GM23338 (cell line): ENCODE measurements around the gene CA5B. TPM values are rescaled to one million over a fixed set of nuclear protein-coding genes. Genes with fewer than 3 reads are reported as not detected.

ENCODE experiments used
- ATAC-seq: fragments of 200-7000 bp; cut with Tn5 transposase; 3 replicates; pipeline ENCODE4 v1.9.1; 2020
- DNase-seq: peaks from one replicate; pipeline ENCODE4 v3.0.0-alpha.2; 2015; ENCODE audit warnings: low spot score
- H2AFZ ChIP-seq: fragments of 200-600 bp; sonication (generic); 2 replicates; pipeline ENCODE4 v1.8.0; 2016; ENCODE audit warnings: antibody characterized with exemption, mild to moderate bottlenecking, moderate library complexity
- H3F3A ChIP-seq: fragments of 200-600 bp; sonication (generic); replicated peaks from 2 replicates; pipeline ENCODE4 v1.8.0; 2017; ENCODE audit warnings: antibody characterized with exemption, mixed run types, low read depth
- H3K27ac ChIP-seq: fragments of 200-600 bp; sonication (generic); 2 replicates; pipeline ENCODE4 v1.6.1; 2016; ENCODE audit warnings: low read depth
- H3K27me3 ChIP-seq: fragments of 200-600 bp; sonication (generic); 2 replicates; pipeline ENCODE4 v1.8.0; 2016; ENCODE audit warnings: mild to moderate bottlenecking, mixed run types, moderate library complexity; ENCODE audit not compliant: insufficient read depth
- H3K36me3 ChIP-seq: fragments of 200-600 bp; sonication (generic); 2 replicates; pipeline ENCODE4 v1.8.0; 2016; ENCODE audit warnings: mild to moderate bottlenecking; ENCODE audit not compliant: insufficient read depth
- H3K4me1 ChIP-seq: fragments of 200-600 bp; sonication (generic); 2 replicates; pipeline ENCODE4 v1.8.0; 2016; ENCODE audit warnings: mild to moderate bottlenecking, moderate library complexity; ENCODE audit not compliant: insufficient read depth
- H3K4me2 ChIP-seq: fragments of 200-600 bp; sonication (generic); 2 replicates; pipeline ENCODE4 v1.7.1; 2017; ENCODE audit warnings: mixed run types
- H3K4me3 ChIP-seq: fragments of 200-600 bp; sonication (generic); 2 replicates; pipeline ENCODE4 v1.6.1; 2016; ENCODE audit warnings: mixed run types
- H3K79me2 ChIP-seq: fragments of 200-600 bp; sonication (generic); replicated peaks from 2 replicates; pipeline ENCODE4 v1.8.0; 2017; ENCODE audit warnings: mild to moderate bottlenecking; ENCODE audit not compliant: insufficient read depth
- H3K9me2 ChIP-seq: fragments of 200-600 bp; sonication (generic); 2 replicates; pipeline ENCODE4 v1.8.0; 2017; ENCODE audit not compliant: insufficient read depth
- H4K20me1 ChIP-seq: fragments of 200-600 bp; sonication (generic); replicated peaks from 2 replicates; pipeline ENCODE4 v1.8.0; 2017; ENCODE audit warnings: mild to moderate bottlenecking; ENCODE audit not compliant: insufficient read depth
- H3K27ac Mint-ChIP-seq: 2 replicates; pipeline ENCODE4 v1.8.0; 2020; ENCODE audit warnings: inconsistent platforms, mild to moderate bottlenecking, moderate library complexity, mixed read lengths
- H3K27me3 Mint-ChIP-seq: 3 replicates; pipeline ENCODE4 v1.8.0; 2022; ENCODE audit warnings: low read depth, mild to moderate bottlenecking, moderate library complexity, mixed read lengths, inconsistent platforms; ENCODE audit not compliant: insufficient read depth, poor library complexity
- H3K36me3 Mint-ChIP-seq: 3 replicates; pipeline ENCODE4 v1.8.0; 2021; ENCODE audit warnings: low read depth, mild to moderate bottlenecking, inconsistent platforms, moderate library complexity, mixed read lengths
- H3K4me1 Mint-ChIP-seq: 3 replicates; pipeline ENCODE4 v1.8.0; 2020; ENCODE audit warnings: mild to moderate bottlenecking, inconsistent platforms, mixed read lengths
- H3K4me3 Mint-ChIP-seq: 3 replicates; pipeline ENCODE4 v1.8.0; 2021; ENCODE audit warnings: moderate library complexity, mild to moderate bottlenecking, inconsistent platforms, mixed read lengths
- H3K9me3 Mint-ChIP-seq: 3 replicates; pipeline ENCODE4 v1.8.0; 2020; ENCODE audit warnings: moderate library complexity, mild to moderate bottlenecking, inconsistent platforms, mixed read lengths
- CREB1 ChIP-seq: fragments of 250-450 bp; sonication (Bioruptor Pico); IDR thresholded peaks from 2 replicates; pipeline ENCODE4 v1.5.0; 2020; ENCODE audit warnings: low read depth, mild to moderate bottlenecking, moderate library complexity
- EZH2 ChIP-seq: fragments of 200-600 bp; sonication (generic); IDR thresholded peaks from one replicate; pipeline ENCODE4 v1.8.0; 2017; ENCODE audit warnings: antibody characterized with exemption, mild to moderate bottlenecking, low read depth; ENCODE audit not compliant: unreplicated experiment
- EZH2phosphoT487 ChIP-seq: fragments of 200-600 bp; sonication (generic); IDR thresholded peaks from one replicate; pipeline ENCODE4 v1.8.1; 2018; ENCODE audit warnings: antibody characterized with exemption; ENCODE audit not compliant: unreplicated experiment
- JUNB ChIP-seq: IDR thresholded peaks from one replicate; pipeline ENCODE4 v1.6.1; 2016; ENCODE audit warnings: antibody characterized with exemption; ENCODE audit not compliant: unreplicated experiment
- NANOG ChIP-seq: IDR thresholded peaks from 2 replicates; pipeline ENCODE4 v1.6.1; 2016; ENCODE audit warnings: antibody characterized with exemption, borderline replicate concordance
- POLR2AphosphoS5 ChIP-seq: IDR thresholded peaks from 2 replicates; pipeline ENCODE4 v1.6.1; 2016; ENCODE audit warnings: antibody characterized with exemption, low read depth
- STAT1 ChIP-seq: IDR thresholded peaks from one replicate; pipeline ENCODE4 v1.6.1; 2016; ENCODE audit warnings: antibody characterized with exemption; ENCODE audit not compliant: unreplicated experiment
- ZNF114 ChIP-seq: fragments of 250-450 bp; sonication (Bioruptor Pico); IDR thresholded peaks from 2 replicates; pipeline ENCODE4 v1.5.0; 2020; ENCODE audit warnings: mild to moderate bottlenecking, moderate library complexity
- ZNF331 ChIP-seq: fragments of 250-450 bp; sonication (Bioruptor Pico); IDR thresholded peaks from 2 replicates; pipeline ENCODE4 v1.5.0; 2020; ENCODE audit warnings: low read depth, mild to moderate bottlenecking, moderate library complexity
- polyA plus RNA-seq: library from polyadenylated mRNA; unstranded; fragments of >200 nt; fragmentation: Nextera tagmentation; extraction: Ambion mirVana; gene quantifications from 2 replicates; pipeline ENCODE4 v1.2.1, GENCODE V29; 2016
- total RNA-seq: library from RNA; depleted of rRNA; stranded (reverse); fragments of >200 nt; shearing (Covaris generic); gene quantifications from 2 replicates; pipeline ENCODE4 v1.2.3, GENCODE V29; 2014
- TF ChIP-seq, protein P1 (sequence below): IDR thresholded peaks from one replicate; pipeline ENCODE4 v1.6.1; 2018; ENCODE audit warnings: antibody characterized with exemption; ENCODE audit not compliant: unreplicated experiment
- TF ChIP-seq, protein P2 (sequence below): fragments of 250-450 bp; sonication (Bioruptor Pico); IDR thresholded peaks from 2 replicates; pipeline ENCODE4 v1.5.0; 2020; ENCODE audit warnings: mild to moderate bottlenecking, moderate library complexity
- TF ChIP-seq, protein P3 (sequence below): IDR thresholded peaks from 2 replicates; pipeline ENCODE4 v1.6.1; 2016; ENCODE audit warnings: antibody characterized with exemption
- TF ChIP-seq, protein P4 (sequence below), 2 experiments: fragments of 200-600 bp in 1 of 2; sonication (generic) in 1 of 2; conservative IDR thresholded peaks; 2 replicates each; pipeline versions ENCODE4 v1.5.1 to v1.6.1; 2016 to 2017; ENCODE audit warnings: antibody characterized with exemption in 2 of 2, low read depth in 2 of 2, mild to moderate bottlenecking in 2 of 2, moderate library complexity in 1 of 2

CA5B gene
- total and polyA plus RNA-seq, 2 experiments from 2014 or later: 4.8 to 6.1 TPM

- Histone ChIP-seq H3K27me3 (no peaks in the 10 kb centered on the region), H3K9me2 (no peaks in the 10 kb centered on the region), H3F3A (no peaks in the 10 kb centered on the region), H3K4me1 (peaks cover 14% of the 10 kb centered on the region; the same call in 1 of the 2 replicates), H3K4me3 (no peak overlapping the region), H3K36me3 (no peaks in the 10 kb centered on the region), H3K27ac (0 out of 2 replicates have a peak overlapping the region, but pooled peaks have one; percentile 63), H2AFZ (no peak overlapping the region), H3K79me2 (peaks cover 19% of the 10 kb centered on the region), H4K20me1 (0 out of 2 replicates have a peak, but pooled peaks cover 6% of the 10 kb centered on the region), H3K4me2 (no peak overlapping the region)
- Mint-ChIP-seq H3K27ac (no peak overlapping the region; the same call in 1 of the 2 replicates), H3K9me3 (no peaks in the 10 kb centered on the region), H3K4me1 (peaks cover 27% of the 10 kb centered on the region), H3K4me3 (no peak overlapping the region), H3K36me3 (peaks cover 17% of the 10 kb centered on the region; the same call in 2 of the 3 replicates), H3K27me3 (peaks cover 2% of the 10 kb centered on the region)
- TF ChIP-seq, protein P1, sequence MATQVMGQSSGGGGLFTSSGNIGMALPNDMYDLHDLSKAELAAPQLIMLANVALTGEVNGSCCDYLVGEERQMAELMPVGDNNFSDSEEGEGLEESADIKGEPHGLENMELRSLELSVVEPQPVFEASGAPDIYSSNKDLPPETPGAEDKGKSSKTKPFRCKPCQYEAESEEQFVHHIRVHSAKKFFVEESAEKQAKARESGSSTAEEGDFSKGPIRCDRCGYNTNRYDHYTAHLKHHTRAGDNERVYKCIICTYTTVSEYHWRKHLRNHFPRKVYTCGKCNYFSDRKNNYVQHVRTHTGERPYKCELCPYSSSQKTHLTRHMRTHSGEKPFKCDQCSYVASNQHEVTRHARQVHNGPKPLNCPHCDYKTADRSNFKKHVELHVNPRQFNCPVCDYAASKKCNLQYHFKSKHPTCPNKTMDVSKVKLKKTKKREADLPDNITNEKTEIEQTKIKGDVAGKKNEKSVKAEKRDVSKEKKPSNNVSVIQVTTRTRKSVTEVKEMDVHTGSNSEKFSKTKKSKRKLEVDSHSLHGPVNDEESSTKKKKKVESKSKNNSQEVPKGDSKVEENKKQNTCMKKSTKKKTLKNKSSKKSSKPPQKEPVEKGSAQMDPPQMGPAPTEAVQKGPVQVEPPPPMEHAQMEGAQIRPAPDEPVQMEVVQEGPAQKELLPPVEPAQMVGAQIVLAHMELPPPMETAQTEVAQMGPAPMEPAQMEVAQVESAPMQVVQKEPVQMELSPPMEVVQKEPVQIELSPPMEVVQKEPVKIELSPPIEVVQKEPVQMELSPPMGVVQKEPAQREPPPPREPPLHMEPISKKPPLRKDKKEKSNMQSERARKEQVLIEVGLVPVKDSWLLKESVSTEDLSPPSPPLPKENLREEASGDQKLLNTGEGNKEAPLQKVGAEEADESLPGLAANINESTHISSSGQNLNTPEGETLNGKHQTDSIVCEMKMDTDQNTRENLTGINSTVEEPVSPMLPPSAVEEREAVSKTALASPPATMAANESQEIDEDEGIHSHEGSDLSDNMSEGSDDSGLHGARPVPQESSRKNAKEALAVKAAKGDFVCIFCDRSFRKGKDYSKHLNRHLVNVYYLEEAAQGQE: no peak
- TF ChIP-seq NANOG: no peak
- TF ChIP-seq, protein P2, sequence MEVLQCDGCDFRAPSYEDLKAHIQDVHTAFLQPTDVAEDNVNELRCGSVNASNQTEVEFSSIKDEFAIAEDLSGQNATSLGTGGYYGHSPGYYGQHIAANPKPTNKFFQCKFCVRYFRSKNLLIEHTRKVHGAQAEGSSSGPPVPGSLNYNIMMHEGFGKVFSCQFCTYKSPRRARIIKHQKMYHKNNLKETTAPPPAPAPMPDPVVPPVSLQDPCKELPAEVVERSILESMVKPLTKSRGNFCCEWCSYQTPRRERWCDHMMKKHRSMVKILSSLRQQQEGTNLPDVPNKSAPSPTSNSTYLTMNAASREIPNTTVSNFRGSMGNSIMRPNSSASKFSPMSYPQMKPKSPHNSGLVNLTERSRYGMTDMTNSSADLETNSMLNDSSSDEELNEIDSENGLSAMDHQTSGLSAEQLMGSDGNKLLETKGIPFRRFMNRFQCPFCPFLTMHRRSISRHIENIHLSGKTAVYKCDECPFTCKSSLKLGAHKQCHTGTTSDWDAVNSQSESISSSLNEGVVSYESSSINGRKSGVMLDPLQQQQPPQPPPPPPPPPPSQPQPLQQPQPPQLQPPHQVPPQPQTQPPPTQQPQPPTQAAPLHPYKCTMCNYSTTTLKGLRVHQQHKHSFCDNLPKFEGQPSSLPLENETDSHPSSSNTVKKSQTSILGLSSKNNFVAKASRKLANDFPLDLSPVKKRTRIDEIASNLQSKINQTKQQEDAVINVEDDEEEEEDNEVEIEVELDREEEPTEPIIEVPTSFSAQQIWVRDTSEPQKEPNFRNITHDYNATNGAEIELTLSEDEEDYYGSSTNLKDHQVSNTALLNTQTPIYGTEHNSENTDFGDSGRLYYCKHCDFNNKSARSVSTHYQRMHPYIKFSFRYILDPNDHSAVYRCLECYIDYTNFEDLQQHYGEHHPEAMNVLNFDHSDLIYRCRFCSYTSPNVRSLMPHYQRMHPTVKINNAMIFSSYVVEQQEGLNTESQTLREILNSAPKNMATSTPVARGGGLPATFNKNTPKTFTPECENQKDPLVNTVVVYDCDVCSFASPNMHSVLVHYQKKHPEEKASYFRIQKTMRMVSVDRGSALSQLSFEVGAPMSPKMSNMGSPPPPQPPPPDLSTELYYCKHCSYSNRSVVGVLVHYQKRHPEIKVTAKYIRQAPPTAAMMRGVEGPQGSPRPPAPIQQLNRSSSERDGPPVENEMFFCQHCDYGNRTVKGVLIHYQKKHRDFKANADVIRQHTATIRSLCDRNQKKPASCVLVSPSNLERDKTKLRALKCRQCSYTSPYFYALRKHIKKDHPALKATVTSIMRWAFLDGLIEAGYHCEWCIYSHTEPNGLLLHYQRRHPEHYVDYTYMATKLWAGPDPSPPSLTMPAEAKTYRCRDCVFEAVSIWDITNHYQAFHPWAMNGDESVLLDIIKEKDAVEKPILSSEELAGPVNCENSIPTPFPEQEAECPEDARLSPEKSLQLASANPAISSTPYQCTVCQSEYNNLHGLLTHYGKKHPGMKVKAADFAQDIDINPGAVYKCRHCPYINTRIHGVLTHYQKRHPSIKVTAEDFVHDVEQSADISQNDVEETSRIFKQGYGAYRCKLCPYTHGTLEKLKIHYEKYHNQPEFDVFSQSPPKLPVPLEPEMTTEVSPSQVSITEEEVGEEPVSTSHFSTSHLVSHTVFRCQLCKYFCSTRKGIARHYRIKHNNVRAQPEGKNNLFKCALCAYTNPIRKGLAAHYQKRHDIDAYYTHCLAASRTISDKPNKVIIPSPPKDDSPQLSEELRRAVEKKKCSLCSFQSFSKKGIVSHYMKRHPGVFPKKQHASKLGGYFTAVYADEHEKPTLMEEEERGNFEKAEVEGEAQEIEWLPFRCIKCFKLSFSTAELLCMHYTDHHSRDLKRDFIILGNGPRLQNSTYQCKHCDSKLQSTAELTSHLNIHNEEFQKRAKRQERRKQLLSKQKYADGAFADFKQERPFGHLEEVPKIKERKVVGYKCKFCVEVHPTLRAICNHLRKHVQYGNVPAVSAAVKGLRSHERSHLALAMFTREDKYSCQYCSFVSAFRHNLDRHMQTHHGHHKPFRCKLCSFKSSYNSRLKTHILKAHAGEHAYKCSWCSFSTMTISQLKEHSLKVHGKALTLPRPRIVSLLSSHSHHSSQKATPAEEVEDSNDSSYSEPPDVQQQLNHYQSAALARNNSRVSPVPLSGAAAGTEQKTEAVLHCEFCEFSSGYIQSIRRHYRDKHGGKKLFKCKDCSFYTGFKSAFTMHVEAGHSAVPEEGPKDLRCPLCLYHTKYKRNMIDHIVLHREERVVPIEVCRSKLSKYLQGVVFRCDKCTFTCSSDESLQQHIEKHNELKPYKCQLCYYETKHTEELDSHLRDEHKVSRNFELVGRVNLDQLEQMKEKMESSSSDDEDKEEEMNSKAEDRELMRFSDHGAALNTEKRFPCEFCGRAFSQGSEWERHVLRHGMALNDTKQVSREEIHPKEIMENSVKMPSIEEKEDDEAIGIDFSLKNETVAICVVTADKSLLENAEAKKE: no peak
- no peak for TF ChIP-seq JUNB
- TF ChIP-seq ZNF331 (CRISPR knock-in tag): no peak
- no peak for TF ChIP-seq STAT1
- TF ChIP-seq, protein P3, sequence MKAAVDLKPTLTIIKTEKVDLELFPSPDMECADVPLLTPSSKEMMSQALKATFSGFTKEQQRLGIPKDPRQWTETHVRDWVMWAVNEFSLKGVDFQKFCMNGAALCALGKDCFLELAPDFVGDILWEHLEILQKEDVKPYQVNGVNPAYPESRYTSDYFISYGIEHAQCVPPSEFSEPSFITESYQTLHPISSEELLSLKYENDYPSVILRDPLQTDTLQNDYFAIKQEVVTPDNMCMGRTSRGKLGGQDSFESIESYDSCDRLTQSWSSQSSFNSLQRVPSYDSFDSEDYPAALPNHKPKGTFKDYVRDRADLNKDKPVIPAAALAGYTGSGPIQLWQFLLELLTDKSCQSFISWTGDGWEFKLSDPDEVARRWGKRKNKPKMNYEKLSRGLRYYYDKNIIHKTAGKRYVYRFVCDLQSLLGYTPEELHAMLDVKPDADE: no peak
- TF ChIP-seq EZH2: no peak
- no peak for TF ChIP-seq CREB1 (CRISPR knock-in tag)
- TF ChIP-seq ZNF114 (CRISPR knock-in tag): no peak
- TF ChIP-seq, protein P4, sequence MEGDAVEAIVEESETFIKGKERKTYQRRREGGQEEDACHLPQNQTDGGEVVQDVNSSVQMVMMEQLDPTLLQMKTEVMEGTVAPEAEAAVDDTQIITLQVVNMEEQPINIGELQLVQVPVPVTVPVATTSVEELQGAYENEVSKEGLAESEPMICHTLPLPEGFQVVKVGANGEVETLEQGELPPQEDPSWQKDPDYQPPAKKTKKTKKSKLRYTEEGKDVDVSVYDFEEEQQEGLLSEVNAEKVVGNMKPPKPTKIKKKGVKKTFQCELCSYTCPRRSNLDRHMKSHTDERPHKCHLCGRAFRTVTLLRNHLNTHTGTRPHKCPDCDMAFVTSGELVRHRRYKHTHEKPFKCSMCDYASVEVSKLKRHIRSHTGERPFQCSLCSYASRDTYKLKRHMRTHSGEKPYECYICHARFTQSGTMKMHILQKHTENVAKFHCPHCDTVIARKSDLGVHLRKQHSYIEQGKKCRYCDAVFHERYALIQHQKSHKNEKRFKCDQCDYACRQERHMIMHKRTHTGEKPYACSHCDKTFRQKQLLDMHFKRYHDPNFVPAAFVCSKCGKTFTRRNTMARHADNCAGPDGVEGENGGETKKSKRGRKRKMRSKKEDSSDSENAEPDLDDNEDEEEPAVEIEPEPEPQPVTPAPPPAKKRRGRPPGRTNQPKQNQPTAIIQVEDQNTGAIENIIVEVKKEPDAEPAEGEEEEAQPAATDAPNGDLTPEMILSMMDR (conservative IDR thresholded peaks at IDR 0.05; ENCODE audit: low read depth in 2 of 2): no peak
- TF ChIP-seq EZH2phosphoT487: no peak
- TF ChIP-seq POLR2AphosphoS5: no peak
- no peak for DNase-seq
- no peak for ATAC-seq
These were observed 91.1 kb downstream of the CA5B start for GRCh38 chrX:15829217-15829616.
